ENCODE data around the gene PHRF1.

DNA sequence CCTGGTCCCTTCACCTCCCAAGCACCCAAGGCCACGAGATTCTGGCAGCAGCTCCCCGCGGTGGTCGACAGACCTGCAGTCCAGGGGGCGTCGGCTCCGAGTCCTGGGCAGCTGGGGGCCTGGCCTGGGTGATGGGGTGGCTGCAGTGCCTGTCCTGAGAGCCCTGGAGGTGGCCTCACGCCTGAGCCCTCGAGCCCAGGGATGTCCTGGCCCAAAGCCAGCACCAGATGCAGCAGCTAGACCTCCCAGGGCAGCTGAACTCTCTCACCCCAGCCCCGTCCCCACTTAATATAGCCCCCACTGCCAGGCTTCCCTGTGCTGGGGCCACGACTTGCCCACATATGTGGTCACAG, 22.3 kb upstream of the PHRF1 start:
- TF ChIP-seq, protein P1, sequence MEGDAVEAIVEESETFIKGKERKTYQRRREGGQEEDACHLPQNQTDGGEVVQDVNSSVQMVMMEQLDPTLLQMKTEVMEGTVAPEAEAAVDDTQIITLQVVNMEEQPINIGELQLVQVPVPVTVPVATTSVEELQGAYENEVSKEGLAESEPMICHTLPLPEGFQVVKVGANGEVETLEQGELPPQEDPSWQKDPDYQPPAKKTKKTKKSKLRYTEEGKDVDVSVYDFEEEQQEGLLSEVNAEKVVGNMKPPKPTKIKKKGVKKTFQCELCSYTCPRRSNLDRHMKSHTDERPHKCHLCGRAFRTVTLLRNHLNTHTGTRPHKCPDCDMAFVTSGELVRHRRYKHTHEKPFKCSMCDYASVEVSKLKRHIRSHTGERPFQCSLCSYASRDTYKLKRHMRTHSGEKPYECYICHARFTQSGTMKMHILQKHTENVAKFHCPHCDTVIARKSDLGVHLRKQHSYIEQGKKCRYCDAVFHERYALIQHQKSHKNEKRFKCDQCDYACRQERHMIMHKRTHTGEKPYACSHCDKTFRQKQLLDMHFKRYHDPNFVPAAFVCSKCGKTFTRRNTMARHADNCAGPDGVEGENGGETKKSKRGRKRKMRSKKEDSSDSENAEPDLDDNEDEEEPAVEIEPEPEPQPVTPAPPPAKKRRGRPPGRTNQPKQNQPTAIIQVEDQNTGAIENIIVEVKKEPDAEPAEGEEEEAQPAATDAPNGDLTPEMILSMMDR (IDR thresholded peaks at IDR 0.05; ENCODE audit: poor library complexity) = no peak
- no peak for TF ChIP-seq EZH2 (IDR thresholded peaks at IDR 0.05; ENCODE audit: borderline replicate concordance)
- TF ChIP-seq EZH2phosphoT487 (IDR thresholded peaks at IDR 0.05; ENCODE audit: low read depth, severe bottlenecking, unreplicated experiment) = no peak

Data from hepatocyte (in vitro differentiated cells).